PFSK-1 (cell line): ENCODE data around the gene SYCE3.

Experiments used
- FOXP2 ChIP-seq: optimal IDR thresholded peaks from 2 replicates; pipeline ENCODE3; 2011; ENCODE audit warnings: borderline replicate concordance, control low read depth, inconsistent platforms; ENCODE audit not compliant: insufficient read depth; ENCODE audit errors: extremely low read length, extremely low read depth
- POLR2AphosphoS5 ChIP-seq: IDR thresholded peaks from 2 replicates; pipeline ENCODE4 v1.6.1; 2012; ENCODE audit warnings: low read depth, mild to moderate bottlenecking, control low read depth, low read length, moderate library complexity
- REST ChIP-seq, 2 experiments: IDR thresholded peaks; 2 replicates each; pipeline versions ENCODE4 v1.6.1 to v1.8.0; 2011 to 2012; ENCODE audit warnings: low read depth in 2 of 2, low read length in 2 of 2, control low read depth in 1 of 2, inconsistent platforms in 1 of 2, mild to moderate bottlenecking in 1 of 2, moderate library complexity in 1 of 2; ENCODE audit not compliant: insufficient read depth in 1 of 2
- SIN3A ChIP-seq: IDR thresholded peaks from 2 replicates; pipeline ENCODE4 v1.6.1; 2012; ENCODE audit warnings: mild to moderate bottlenecking, low read length, moderate library complexity, borderline replicate concordance; ENCODE audit not compliant: insufficient read depth
- TAF1 ChIP-seq: IDR thresholded peaks from 2 replicates; pipeline ENCODE4 v1.6.1; 2012; ENCODE audit warnings: low read length, control low read depth, borderline replicate concordance; ENCODE audit not compliant: insufficient read depth

Gene SYCE3

GRCh38 chr22:50504369-50505211 is 58.1 kb downstream of the SYCE3 start:
- TF ChIP-seq POLR2AphosphoS5 (no peak), REST (IDR thresholded peaks at IDR 0.05; ENCODE audit: insufficient read depth in 1 of 2, low read depth in 2 of 2, low read length in 2 of 2) (no peak), TAF1 (no peak), FOXP2 (no peak)

- TF ChIP-seq REST (IDR thresholded peaks at IDR 0.05; ENCODE audit: insufficient read depth in 1 of 2, low read depth in 2 of 2, low read length in 2 of 2) (no peak), POLR2AphosphoS5 (no peak), FOXP2 (no peak), TAF1 (no peak), SIN3A (no peak)
Measured at GRCh38 chr22:50503475-50504145, 59.1 kb downstream of the SYCE3 start.

- no peak for TF ChIP-seq TAF1
- no peak for TF ChIP-seq REST (IDR thresholded peaks at IDR 0.05; ENCODE audit: insufficient read depth in 1 of 2, low read depth in 2 of 2, low read length in 2 of 2)
- TF ChIP-seq SIN3A, result no peak
- no peak for TF ChIP-seq POLR2AphosphoS5
- TF ChIP-seq FOXP2, result no peak
Measured at GRCh38 chr22:50502628-50503474, 59.9 kb downstream of the SYCE3 start.

- TF ChIP-seq FOXP2 (no peak), REST (IDR thresholded peaks at IDR 0.05; ENCODE audit: insufficient read depth in 1 of 2, low read depth in 2 of 2, low read length in 2 of 2) (no peak), SIN3A (no peak), TAF1 (no peak), POLR2AphosphoS5 (no peak)
Measured at GRCh38 chr22:50502096-50502495, 60.6 kb downstream of the SYCE3 start.
